ENCODE results near the gene MTMR10.

Gene MTMR10

DNA sequence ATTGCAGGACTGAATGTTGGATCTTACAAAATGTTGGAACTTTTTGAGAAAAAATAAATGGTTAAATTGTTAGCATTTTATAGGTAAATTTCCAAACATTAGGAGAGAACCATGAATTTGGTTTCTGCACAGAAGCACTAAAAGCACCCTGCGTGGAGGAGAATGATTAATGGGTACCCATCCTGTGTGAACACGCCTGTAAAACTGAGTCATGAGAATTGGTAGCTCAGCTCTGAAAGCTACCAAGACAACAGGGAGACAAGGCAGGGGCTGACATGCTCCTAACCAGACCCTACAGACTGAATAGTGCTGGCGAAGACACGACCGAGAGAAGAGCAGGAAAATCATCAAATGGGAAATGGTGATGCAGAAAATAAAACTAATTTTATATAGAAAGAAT is 32.4 kb upstream of the MTMR10 start:
- H3K4me3 ChIP-seq (ENCODE audit: low read length): no peak overlapping the region
- DNase-seq (ENCODE audit: low read depth): no peak
- TF ChIP-seq, protein P1, sequence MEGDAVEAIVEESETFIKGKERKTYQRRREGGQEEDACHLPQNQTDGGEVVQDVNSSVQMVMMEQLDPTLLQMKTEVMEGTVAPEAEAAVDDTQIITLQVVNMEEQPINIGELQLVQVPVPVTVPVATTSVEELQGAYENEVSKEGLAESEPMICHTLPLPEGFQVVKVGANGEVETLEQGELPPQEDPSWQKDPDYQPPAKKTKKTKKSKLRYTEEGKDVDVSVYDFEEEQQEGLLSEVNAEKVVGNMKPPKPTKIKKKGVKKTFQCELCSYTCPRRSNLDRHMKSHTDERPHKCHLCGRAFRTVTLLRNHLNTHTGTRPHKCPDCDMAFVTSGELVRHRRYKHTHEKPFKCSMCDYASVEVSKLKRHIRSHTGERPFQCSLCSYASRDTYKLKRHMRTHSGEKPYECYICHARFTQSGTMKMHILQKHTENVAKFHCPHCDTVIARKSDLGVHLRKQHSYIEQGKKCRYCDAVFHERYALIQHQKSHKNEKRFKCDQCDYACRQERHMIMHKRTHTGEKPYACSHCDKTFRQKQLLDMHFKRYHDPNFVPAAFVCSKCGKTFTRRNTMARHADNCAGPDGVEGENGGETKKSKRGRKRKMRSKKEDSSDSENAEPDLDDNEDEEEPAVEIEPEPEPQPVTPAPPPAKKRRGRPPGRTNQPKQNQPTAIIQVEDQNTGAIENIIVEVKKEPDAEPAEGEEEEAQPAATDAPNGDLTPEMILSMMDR (conservative IDR thresholded peaks at IDR 0.05; ENCODE audit: low read depth, low read length): no peak

DNA sequence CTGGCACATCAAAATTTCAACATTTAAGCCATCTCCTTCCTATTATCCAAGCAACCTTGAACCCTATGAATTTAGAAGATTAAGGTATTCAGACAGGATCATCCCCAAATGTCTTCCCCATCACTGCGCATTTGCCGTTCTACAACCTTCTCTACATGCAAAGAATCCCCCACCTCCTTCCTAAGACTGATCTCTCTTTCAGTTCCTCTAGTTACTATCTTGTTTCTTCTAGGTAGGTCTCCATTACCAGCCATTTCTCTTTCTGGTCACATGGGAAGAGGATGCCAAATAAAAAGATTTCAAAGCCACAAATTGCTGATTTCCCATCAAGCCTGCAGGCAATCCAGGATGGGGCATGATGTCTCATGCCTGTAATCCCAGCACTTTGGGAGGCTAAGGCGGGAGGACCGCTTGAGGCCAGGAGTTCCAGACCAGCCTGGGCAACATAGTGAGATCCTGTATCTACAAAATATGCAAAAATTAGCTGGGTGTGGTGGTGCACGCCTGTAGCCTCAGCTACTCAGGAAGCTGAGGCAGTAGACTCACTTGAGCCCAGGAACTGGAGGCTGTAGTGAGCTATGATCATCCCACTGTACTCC is 29.7 kb upstream of the MTMR10 start:
- TF ChIP-seq, protein P1 (conservative IDR thresholded peaks at IDR 0.05; ENCODE audit: low read depth, low read length): no peak
- H3K4me3 ChIP-seq (ENCODE audit: low read length): no peak overlapping the region
- DNase-seq (ENCODE audit: low read depth): no peak

DNA sequence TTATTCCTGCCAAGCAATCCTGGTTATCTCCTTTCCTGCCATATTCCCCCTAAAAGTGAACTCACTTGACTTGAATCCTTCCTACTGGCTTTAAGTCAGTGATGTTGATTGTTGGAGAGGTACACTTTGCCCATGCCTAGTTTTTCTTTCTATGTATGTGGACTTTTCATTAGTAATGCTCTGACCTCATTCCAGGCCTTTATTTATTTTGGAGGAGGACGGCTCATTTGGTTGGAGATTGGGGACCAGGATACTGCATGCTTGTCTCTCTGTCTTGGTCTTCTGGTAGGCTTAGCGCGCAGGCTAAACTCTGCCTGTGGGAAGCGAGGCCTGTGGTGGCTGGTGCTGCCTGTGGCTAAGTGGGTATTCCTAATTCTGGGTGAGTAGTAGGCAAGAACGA is 29.1 kb upstream of the MTMR10 start:
- no peak for DNase-seq (ENCODE audit: low read depth)
- TF ChIP-seq, protein P1 (conservative IDR thresholded peaks at IDR 0.05; ENCODE audit: low read depth, low read length): no peak
- no peak overlapping the region for H3K4me3 ChIP-seq (ENCODE audit: low read length)

DNA sequence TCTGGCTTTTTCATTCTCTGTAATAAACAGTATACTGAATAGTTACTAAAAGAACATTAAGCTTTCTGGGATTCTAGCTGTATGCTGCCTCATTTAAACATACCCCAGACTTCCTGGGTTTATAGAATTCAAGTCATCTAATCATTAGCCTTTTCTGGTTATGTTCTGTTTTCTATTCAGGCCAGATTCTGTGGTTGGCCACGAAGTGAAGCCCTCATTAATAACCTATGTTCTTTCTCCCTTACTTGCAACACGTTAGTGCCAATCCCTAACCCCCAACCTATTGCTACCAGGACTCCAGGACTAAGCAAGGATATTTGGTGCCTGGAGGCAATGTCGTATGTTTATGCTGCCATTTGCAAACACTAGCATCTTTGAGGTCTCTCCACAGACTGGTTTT is 28.6 kb upstream of the MTMR10 start:
- no peak for DNase-seq (ENCODE audit: low read depth)
- no peak overlapping the region for H3K4me3 ChIP-seq (ENCODE audit: low read length)
- TF ChIP-seq, protein P1 (conservative IDR thresholded peaks at IDR 0.05; ENCODE audit: low read depth, low read length): no peak

DNA sequence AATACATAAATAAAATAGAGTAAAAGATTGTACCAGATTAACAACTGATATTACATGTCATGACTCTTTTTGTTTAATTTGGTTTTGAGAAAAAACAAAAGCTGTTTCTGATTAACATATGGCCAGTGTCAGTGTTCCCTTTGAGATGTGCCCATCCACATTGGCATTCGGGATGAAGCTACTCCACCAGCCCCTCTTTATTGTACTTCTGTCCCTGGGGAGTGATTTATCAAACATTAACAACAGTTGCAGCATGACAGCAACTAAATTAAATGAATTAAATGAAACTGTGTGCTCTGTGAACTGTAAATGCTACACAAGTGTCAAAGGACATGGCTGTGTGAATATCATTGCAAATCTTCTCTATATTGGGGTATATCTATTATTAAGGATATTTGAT is 25.9 kb upstream of the MTMR10 start:
- TF ChIP-seq, protein P1 (conservative IDR thresholded peaks at IDR 0.05; ENCODE audit: low read depth, low read length): no peak

DNA sequence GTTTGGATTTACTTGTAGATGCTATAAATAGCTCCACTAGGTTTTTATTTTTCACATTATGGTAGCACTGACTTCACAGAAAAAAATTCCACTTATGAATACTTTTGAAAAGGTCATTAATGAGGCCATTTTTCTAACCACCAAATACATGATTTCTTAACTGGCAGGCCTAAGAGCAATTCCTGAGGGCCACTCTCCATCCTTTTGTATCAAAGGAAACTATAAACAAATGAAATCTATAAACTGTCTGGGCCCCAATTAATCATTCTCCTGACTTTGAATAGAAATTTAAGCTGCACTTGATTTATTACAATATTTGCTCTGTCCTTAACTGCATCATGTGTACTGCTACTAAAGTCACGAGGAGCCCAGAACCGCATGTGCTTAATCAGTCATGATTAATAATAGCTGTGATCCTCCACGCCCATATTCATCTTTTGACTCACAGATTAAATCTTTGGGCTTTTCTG is 25.1 kb upstream of the MTMR10 start:
- TF ChIP-seq, protein P1 (conservative IDR thresholded peaks at IDR 0.05; ENCODE audit: low read depth, low read length): no peak
- H3K4me3 ChIP-seq (ENCODE audit: low read length): no peak overlapping the region
- DNase-seq (ENCODE audit: low read depth): peak; percentile 84

More for the DNA sequence above, 25.9 kb upstream of the MTMR10 start:
- no peak for DNase-seq (ENCODE audit: low read depth)
- no peak overlapping the region for H3K4me3 ChIP-seq (ENCODE audit: low read length)

DNA sequence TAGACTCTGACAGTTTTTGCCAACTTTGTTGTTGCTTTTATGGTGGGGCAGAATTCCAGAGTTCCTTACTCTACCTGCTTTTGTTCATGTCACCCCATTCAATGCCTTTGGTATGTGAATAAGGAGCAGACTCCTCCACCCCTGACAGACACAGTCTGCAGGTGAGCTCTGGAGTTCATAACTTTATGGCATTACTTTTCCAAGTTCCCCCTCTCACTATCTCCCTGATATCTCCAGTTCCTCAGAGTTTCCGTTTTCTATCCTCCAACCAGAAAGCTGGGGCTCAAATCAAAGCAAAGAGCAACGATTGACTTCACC is 23.1 kb upstream of the MTMR10 start:
- TF ChIP-seq, protein P1 (conservative IDR thresholded peaks at IDR 0.05; ENCODE audit: low read depth, low read length): no peak
- H3K4me3 ChIP-seq (ENCODE audit: low read length): no peak overlapping the region
- no peak for DNase-seq (ENCODE audit: low read depth)
